IMR-90 (cell line): ENCODE data around the gene MCRS1. TPM values are rescaled to one million over a fixed set of nuclear protein-coding genes. Genes with fewer than 3 reads are reported as not detected.

Experiments used
- ATAC-seq: fragments of 200-7000 bp; cut with Tn5 transposase; 2 replicates; pipeline ENCODE4 v1.9.1; 2020; ENCODE audit warnings: low read depth, mild to moderate bottlenecking, moderate library complexity
- BruUV-seq: library from RNA; stranded (reverse); fragments of 400-500 nt; replicated peaks from 2 replicates; lab custom pipeline; 2021; lab: Mats Ljungman, UMichigan
- CTCF ChIA-PET: fragments of 300-600 bp; formaldehyde crosslinking; extraction: SDS; loops from one replicate; lab custom pipeline; 2021; ENCODE audit warnings: antibody characterized with exemption; lab: Yijun Ruan, JAX
- POLR2A ChIA-PET: fragments of 300-600 bp; sonication (Branson Sonifier 250); formaldehyde crosslinking; loops from one replicate; lab custom pipeline; 2022; ENCODE audit warnings: antibody characterized with exemption; ENCODE audit not compliant: unreplicated experiment; lab: Charles Lee
- DNase-seq: peaks from one replicate; pipeline ENCODE4 v3.0.0; 2013
- H2AFZ ChIP-seq: replicated peaks from 2 replicates; pipeline ENCODE3; 2013; ENCODE audit warnings: low read length, mild to moderate bottlenecking; ENCODE audit not compliant: poor library complexity
- H2AK5ac ChIP-seq: 2 replicates; pipeline ENCODE4 v1.6.1; 2013; ENCODE audit warnings: low read depth, low read length, inconsistent platforms
- H2AK9ac ChIP-seq: replicated peaks from 2 replicates; pipeline ENCODE3; 2013; ENCODE audit warnings: mild to moderate bottlenecking, low read depth, low read length, moderate library complexity; ENCODE audit not compliant: poor library complexity
- H2BK120ac ChIP-seq: 2 replicates; pipeline ENCODE4 v1.6.1; 2013; ENCODE audit warnings: low read depth, low read length, inconsistent platforms
- H2BK15ac ChIP-seq: 3 replicates; pipeline ENCODE4 v1.6.1; 2013; ENCODE audit warnings: low read depth, low read length, inconsistent platforms
- H2BK20ac ChIP-seq: 2 replicates; pipeline ENCODE4 v1.6.1; 2013; ENCODE audit warnings: low read depth, mild to moderate bottlenecking, inconsistent platforms, low read length, moderate library complexity
- H2BK5ac ChIP-seq: 2 replicates; pipeline ENCODE4 v1.6.1; 2013; ENCODE audit warnings: mild to moderate bottlenecking, low read depth, low read length, inconsistent platforms; ENCODE audit not compliant: poor library complexity, severe bottlenecking
- H3K14ac ChIP-seq: replicated peaks from 2 replicates; pipeline ENCODE4 v1.6.1; 2013; ENCODE audit warnings: low read depth, low read length, inconsistent platforms
- H3K18ac ChIP-seq: 2 replicates; pipeline ENCODE4 v1.6.1; 2013; ENCODE audit warnings: low read depth, low read length, control low read depth
- H3K23ac ChIP-seq: 2 replicates; pipeline ENCODE4 v1.6.1; 2013; ENCODE audit warnings: low read depth, low read length, inconsistent platforms
- H3K27ac ChIP-seq: 2 replicates; pipeline ENCODE4 v1.5.1; 2013; ENCODE audit warnings: mild to moderate bottlenecking, control low read depth, low read length; ENCODE audit not compliant: insufficient read depth
- H3K27me3 ChIP-seq: 2 replicates; pipeline ENCODE4 v1.6.1; 2013; ENCODE audit warnings: low read length; ENCODE audit not compliant: control insufficient read depth, insufficient read depth
- H3K36me3 ChIP-seq: 2 replicates; pipeline ENCODE4 v1.6.1; 2013; ENCODE audit warnings: low read length, mixed read lengths; ENCODE audit not compliant: control insufficient read depth, insufficient read depth
- H3K4ac ChIP-seq: 2 replicates; pipeline ENCODE4 v1.6.1; 2013; ENCODE audit warnings: low read depth, low read length, inconsistent platforms
- H3K4me1 ChIP-seq: 2 replicates; pipeline ENCODE4 v1.6.1; 2013; ENCODE audit warnings: low read length, mixed read lengths; ENCODE audit not compliant: control insufficient read depth, insufficient read depth
- H3K4me2 ChIP-seq: 2 replicates; pipeline ENCODE4 v1.6.1; 2013; ENCODE audit warnings: low read depth, mild to moderate bottlenecking, control low read depth, low read length, moderate library complexity
- H3K4me3 ChIP-seq: 2 replicates; pipeline ENCODE4 v1.5.1; 2013; ENCODE audit warnings: low read depth, mild to moderate bottlenecking, control low read depth, low read length, moderate library complexity; ENCODE audit not compliant: insufficient read depth
- H3K56ac ChIP-seq: 2 replicates; pipeline ENCODE4 v1.6.1; 2013; ENCODE audit warnings: low read length, inconsistent platforms; ENCODE audit not compliant: insufficient read depth; ENCODE audit errors: extremely low read depth
- H3K79me1 ChIP-seq, 2 experiments: 2 replicates each; pipeline ENCODE4 v1.6.1; 2013; ENCODE audit warnings: low read length in 2 of 2, inconsistent platforms in 1 of 2, low read depth in 1 of 2
- H3K9ac ChIP-seq: 2 replicates; pipeline ENCODE4 v1.6.1; 2013; ENCODE audit warnings: low read depth, low read length, control low read depth
- H3K9me1 ChIP-seq: 2 replicates; pipeline ENCODE4 v1.6.1; 2013; ENCODE audit warnings: low read length, inconsistent platforms; ENCODE audit not compliant: insufficient read depth
- H3K9me3 ChIP-seq: 2 replicates; pipeline ENCODE4 v1.6.1; 2013; ENCODE audit warnings: low read length; ENCODE audit not compliant: control insufficient read depth, insufficient read depth
- H4K20me1 ChIP-seq: 2 replicates; pipeline ENCODE4 v1.6.1; 2013; ENCODE audit warnings: low read length, inconsistent platforms; ENCODE audit not compliant: insufficient read depth
- H4K5ac ChIP-seq: 2 replicates; pipeline ENCODE4 v1.6.1; 2013; ENCODE audit warnings: mild to moderate bottlenecking, low read depth, low read length, control low read depth
- H4K8ac ChIP-seq, 2 experiments: 2 replicates each; pipeline ENCODE4 v1.6.1; 2013; ENCODE audit warnings: low read depth in 2 of 2, low read length in 2 of 2, control low read depth in 1 of 2, inconsistent platforms in 1 of 2
- H4K91ac ChIP-seq: 2 replicates; pipeline ENCODE4 v1.6.1; 2013; ENCODE audit warnings: low read depth, low read length, inconsistent platforms; ENCODE audit not compliant: insufficient read depth
- CTCF ChIP-seq: conservative IDR thresholded peaks from 2 replicates; pipeline ENCODE4 v1.5.1; 2012; ENCODE audit warnings: mild to moderate bottlenecking, low read depth, low read length, improper control_type of control experiment
- MAFK ChIP-seq: IDR thresholded peaks from 2 replicates; pipeline ENCODE4 v1.6.1; 2012; ENCODE audit warnings: low read depth, low read length, improper control_type of control experiment
- MXI1 ChIP-seq: IDR thresholded peaks from 2 replicates; pipeline ENCODE4 v1.6.1; 2012; ENCODE audit warnings: low read depth, mild to moderate bottlenecking, low read length, moderate library complexity, borderline replicate concordance
- RAD21 ChIP-seq: IDR thresholded peaks from 2 replicates; pipeline ENCODE4 v1.6.1; 2012; ENCODE audit warnings: low read length, improper control_type of control experiment
- RCOR1 ChIP-seq: IDR thresholded peaks from 2 replicates; pipeline ENCODE4 v1.6.1; 2012; ENCODE audit warnings: mild to moderate bottlenecking, low read length, improper control_type of control experiment; ENCODE audit not compliant: insufficient replicate concordance
- RFX5 ChIP-seq: IDR thresholded peaks from 2 replicates; pipeline ENCODE4 v1.8.0; 2012; ENCODE audit warnings: low read depth, mild to moderate bottlenecking, low read length, moderate library complexity
- SMC3 ChIP-seq: fragments of 150-350 bp; IDR thresholded peaks from 2 replicates; pipeline ENCODE4 v1.6.1; 2016; ENCODE audit warnings: low read depth, mild to moderate bottlenecking, antibody characterized with exemption, low read length, moderate library complexity
- WGBS, 2 experiments: methylation state at CpG; one replicate each; pipeline versions ENCODE4 v1.1.5 to v1.1.7; 2013; ENCODE audit warnings: missing lambda C conversion rate in 2 of 2; ENCODE audit not compliant: insufficient read length in 1 of 2; ENCODE audit errors: extremely low coverage in 2 of 2; 5-methylcytosine and 5-hydroxymethylcytosine counted together
- dilution Hi-C: fragments of 300-500 bp; cut with HindIII; formaldehyde crosslinking; loops from one replicate; pipeline ENCODE4 v1.14.3; 2018; ENCODE audit warnings: low sequenced_read_pairs; ENCODE audit not compliant: unreplicated experiment
- in situ Hi-C: fragments of 300-500 bp; cut with MboI; formaldehyde crosslinking; loops from 3 replicates; pipeline ENCODE4 v1.14.3; 2019; ENCODE audit warnings: low sequenced_read_pairs, inconsistent platforms, mixed read lengths
- intact Hi-C: fragments of 100-400 bp; cut with micrococcal nuclease; formaldehyde crosslinking; loops from 2 replicates; pipeline ENCODE4 v1.10.0; 2022
- polyA plus RNA-seq, 3 experiments: library from polyadenylated mRNA; depleted of rRNA; stranded (reverse); fragments of >200 nt; gene quantifications; 2 replicates each; pipeline ENCODE4 v1.2.3, GENCODE V29; 2012; ENCODE audit warnings: low replicate concordance in 1 of 3
- total RNA-seq: library from RNA; depleted of rRNA; stranded (reverse); fragments of >200 nt; gene quantifications from 2 replicates; pipeline ENCODE4 v1.2.3, GENCODE V29; 2012
- TF ChIP-seq, protein P1 (sequence below): fragments of 150-350 bp; IDR thresholded peaks from 2 replicates; pipeline ENCODE4 v1.6.1; 2016; ENCODE audit warnings: low read depth, mild to moderate bottlenecking, low read length, moderate library complexity, borderline replicate concordance

Gene MCRS1
- total and polyA plus RNA-seq, 2 of the 4 experiments (the other 2 are of a cell fraction) = 72.9 to 73.2 TPM

DNA sequence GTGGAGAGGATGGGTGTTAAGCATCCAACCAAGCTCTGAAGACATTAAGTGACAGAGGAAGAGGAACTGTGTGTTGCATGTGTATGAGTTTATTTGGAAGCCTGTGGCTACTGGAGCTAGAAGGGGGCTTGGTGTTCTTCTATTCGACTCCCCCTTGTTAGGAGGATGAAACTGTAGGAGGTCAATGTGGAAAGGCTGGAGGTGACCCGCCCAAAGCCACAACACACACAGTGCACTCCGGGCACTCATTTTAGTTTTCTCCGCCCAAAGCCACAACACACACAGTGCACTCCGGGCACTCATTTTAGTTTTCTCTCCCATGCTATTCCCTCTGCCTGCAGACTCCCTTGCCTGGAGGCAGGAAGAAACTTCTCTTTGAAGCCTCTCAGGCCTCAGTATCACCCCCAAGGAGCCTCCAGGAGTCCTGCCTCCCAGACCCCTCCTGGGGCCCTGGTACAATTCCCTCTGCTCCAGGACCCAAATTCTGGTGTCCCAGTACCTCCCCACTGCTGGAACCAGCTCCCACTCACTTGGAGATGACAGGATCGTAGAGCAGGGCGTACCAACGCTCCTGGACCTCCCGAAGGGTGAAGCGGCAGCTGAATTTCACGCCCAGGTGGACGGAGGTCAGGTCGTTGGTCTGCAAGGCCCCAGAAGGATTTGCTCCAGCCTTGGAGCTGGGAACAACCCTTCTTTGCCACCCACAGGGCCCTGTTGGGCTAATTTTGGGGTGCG, 3.8 kb downstream of the MCRS1 start:
- Histone ChIP-seq H4K91ac (no peak overlapping the region), H2AK9ac (no peak overlapping the region), H3K9me3 (no peaks in the 10 kb centered on the region), H3K4me3 (no peak overlapping the region), H2AK5ac (no peak overlapping the region), H4K8ac (no peak overlapping the region), H3K23ac (no peak overlapping the region), H2AFZ (no peak overlapping the region), H3K36me3 (peaks cover 43% of the 10 kb centered on the region), H4K5ac (no peak overlapping the region), H3K56ac (no peak overlapping the region), H3K9ac (no peak overlapping the region), H3K27me3 (no peaks in the 10 kb centered on the region), H2BK20ac (no peak overlapping the region), H2BK120ac (no peak overlapping the region), H3K27ac (no peak overlapping the region), H3K9me1 (0 out of 2 replicates have a peak, but pooled peaks cover 3% of the 10 kb centered on the region), H3K4me1 (peaks cover 2% of the 10 kb centered on the region; the same call in 1 of the 2 replicates), H2BK15ac (no peak overlapping the region), H3K4ac (no peak overlapping the region), H4K20me1 (peaks cover 5% of the 10 kb centered on the region; the same call in 1 of the 2 replicates), H3K18ac (no peak overlapping the region), H2BK5ac (no peak overlapping the region), H3K14ac (no peak overlapping the region), H3K4me2 (no peak overlapping the region), H3K79me1 (peaks cover 31 to 44% of the 10 kb centered on the region in 2 experiments)
- ATAC-seq = no peak
- no peak for TF ChIP-seq MAFK
- TF ChIP-seq RAD21 = no peak
- TF ChIP-seq, protein P1, sequence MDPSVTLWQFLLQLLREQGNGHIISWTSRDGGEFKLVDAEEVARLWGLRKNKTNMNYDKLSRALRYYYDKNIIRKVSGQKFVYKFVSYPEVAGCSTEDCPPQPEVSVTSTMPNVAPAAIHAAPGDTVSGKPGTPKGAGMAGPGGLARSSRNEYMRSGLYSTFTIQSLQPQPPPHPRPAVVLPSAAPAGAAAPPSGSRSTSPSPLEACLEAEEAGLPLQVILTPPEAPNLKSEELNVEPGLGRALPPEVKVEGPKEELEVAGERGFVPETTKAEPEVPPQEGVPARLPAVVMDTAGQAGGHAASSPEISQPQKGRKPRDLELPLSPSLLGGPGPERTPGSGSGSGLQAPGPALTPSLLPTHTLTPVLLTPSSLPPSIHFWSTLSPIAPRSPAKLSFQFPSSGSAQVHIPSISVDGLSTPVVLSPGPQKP = no peak
- TF ChIP-seq MXI1 = no peak
- TF ChIP-seq SMC3 = no peak
- TF ChIP-seq CTCF = no peak
- no peak for TF ChIP-seq RCOR1
- TF ChIP-seq RFX5 = no peak
- dilution Hi-C loops (no loop called here), in situ Hi-C loops (no loop called here), intact Hi-C loops (no loop called here)
- ChIA-PET POLR2A (no interaction called here), CTCF (interaction anchor here (0.7 kb wide), 1 partner anchor 11 kb away, joined by 4 read pairs; no protein-coding TSS in a partner anchor)
- DNase-seq = no peak
- WGBS, 2 experiments = 100% methylated on average over 4 of the region's 14 CpGs; no CpG with 5 or more reads in 1 of the 2 experiments
- no TSS peak for BruUV-seq
